Measurements from ENCODE around the gene HOXB1. TPM values are rescaled to one million over a fixed set of nuclear protein-coding genes. Genes with fewer than 3 reads are reported as not detected.

Gene HOXB1
- total RNA-seq (2014; rRNA removed; shearing (Covaris generic)), result not detected in 2 replicates
- not detected in 2 replicates for polyA plus RNA-seq (2016; fragmentation: Nextera tagmentation; extraction: Ambion mirVana)

GRCh38 chr17:48530887-48531272 lies at the start of gene HOXB1:
Gene HOXB1, minus strand, starts transcription at chr17:48531011. Its CDS starts 107 bp downstream, at chr17:48530904.
- H3K27ac ChIP-seq, result no peak within 1 kb of the TSS
- no peak within 1 kb of the TSS for H3K9ac ChIP-seq
- DNase-seq, result no peak
- peaks cover 5% of the 10 kb centered on the region; the same call in 1 of the 2 replicates for H3K27me3 ChIP-seq (replicated peaks; ENCODE audit: insufficient read depth)
- WGBS, 2 experiments (ENCODE audit: low coverage in 1 of 2, low lambda C conversion rate in 2 of 2, missing lambda C conversion rate in 2 of 2), result 88 to 89% methylated on average over 14 to 15 of the region's 15 CpGs
- no peaks in the 10 kb centered on the region for H3K36me3 ChIP-seq (ENCODE audit: low read depth)
- no peak within 1 kb of the TSS for H2AFZ ChIP-seq
- no peaks in the 10 kb centered on the region for H3K79me2 ChIP-seq (ENCODE audit: insufficient read depth)
- no peak for TF ChIP-seq EZH2phosphoT487 (IDR thresholded peaks at IDR 0.05; ENCODE audit: insufficient read depth, low read depth)
- H3K4me3 ChIP-seq, result no peak within 1 kb of the TSS
- H3K9me3 ChIP-seq (ENCODE audit: low read depth), result no peaks in the 10 kb centered on the region
- no peaks in the 10 kb centered on the region for H3K9me2 ChIP-seq (ENCODE audit: insufficient read depth)
- H4K20me1 ChIP-seq (ENCODE audit: insufficient read depth), result no peaks in the 10 kb centered on the region
- in situ Hi-C loops (cut with MboI), result no loop called here
- H3F3A ChIP-seq (ENCODE audit: insufficient read depth), result no peaks in the 10 kb centered on the region
- H3K4me2 ChIP-seq (ENCODE audit: unreplicated experiment), result no peak within 1 kb of the TSS
- H3K4me1 ChIP-seq (ENCODE audit: insufficient read depth), result no peaks in the 10 kb centered on the region

- peaks cover 21% of the 10 kb centered on the region; the same call in 1 of the 2 replicates for H3F3A ChIP-seq (ENCODE audit: insufficient read depth)
- peaks cover 28% of the 10 kb centered on the region for H3K4me1 ChIP-seq (ENCODE audit: insufficient read depth)
- no peak for DNase-seq
- H2AFZ ChIP-seq, result no peak overlapping the region
- WGBS, 2 experiments (ENCODE audit: low coverage in 1 of 2, low lambda C conversion rate in 2 of 2, missing lambda C conversion rate in 2 of 2), result 90 to 92% methylated on average over 26 of the region's 26 CpGs
- H4K20me1 ChIP-seq (ENCODE audit: insufficient read depth), result no peaks in the 10 kb centered on the region
- no peak overlapping the region for H3K4me3 ChIP-seq
- H3K27ac ChIP-seq, result no peak overlapping the region
- no peaks in the 10 kb centered on the region for H3K27me3 ChIP-seq (replicated peaks; ENCODE audit: insufficient read depth)
- H3K9me2 ChIP-seq (ENCODE audit: insufficient read depth), result no peaks in the 10 kb centered on the region
- H3K9me3 ChIP-seq (ENCODE audit: low read depth), result no peaks in the 10 kb centered on the region
- H3K36me3 ChIP-seq (ENCODE audit: low read depth), result no peaks in the 10 kb centered on the region
- in situ Hi-C loops (cut with MboI), result no loop called here
- H3K79me2 ChIP-seq (ENCODE audit: insufficient read depth), result peaks cover 69% of the 10 kb centered on the region
- TF ChIP-seq EZH2phosphoT487 (IDR thresholded peaks at IDR 0.05; ENCODE audit: insufficient read depth, low read depth) (no peak), EZH2 (IDR thresholded peaks at IDR 0.05; ENCODE audit: insufficient read depth, poor library complexity, severe bottlenecking) (no peak)
- peak overlapping the region; percentile 85; the same call in 1 of the 2 replicates for H3K9ac ChIP-seq
- peak overlapping the region; percentile 84 for H3K4me2 ChIP-seq (ENCODE audit: unreplicated experiment)
These were observed 49.1 kb upstream of the HOXB1 start for GRCh38 chr17:48579760-48580554.

- no peak for DNase-seq
- Histone ChIP-seq H3K9ac (peak overlapping the region; percentile 77; the same call in 1 of the 2 replicates), H3K4me1 (ENCODE audit: insufficient read depth) (peaks cover 27% of the 10 kb centered on the region), H3F3A (ENCODE audit: insufficient read depth) (peaks cover 21% of the 10 kb centered on the region; the same call in 1 of the 2 replicates), H3K27me3 (replicated peaks; ENCODE audit: insufficient read depth) (no peaks in the 10 kb centered on the region), H3K9me3 (ENCODE audit: low read depth) (no peaks in the 10 kb centered on the region), H3K27ac (0 out of 2 replicates have a peak overlapping the region, but pooled peaks have one; percentile 3), H4K20me1 (ENCODE audit: insufficient read depth) (no peaks in the 10 kb centered on the region), H3K36me3 (ENCODE audit: low read depth) (no peaks in the 10 kb centered on the region), H3K9me2 (ENCODE audit: insufficient read depth) (no peaks in the 10 kb centered on the region), H3K4me2 (ENCODE audit: unreplicated experiment) (peak overlapping the region; percentile 84), H2AFZ (no peak overlapping the region), H3K4me3 (peak overlapping the region; percentile 83), H3K79me2 (ENCODE audit: insufficient read depth) (peaks cover 74% of the 10 kb centered on the region)
- WGBS, 2 experiments (ENCODE audit: low coverage in 1 of 2, low lambda C conversion rate in 2 of 2, missing lambda C conversion rate in 2 of 2), result 80 to 83% methylated on average over 7 of the region's 7 CpGs
- in situ Hi-C loops (cut with MboI), result no loop called here
- TF ChIP-seq EZH2 (IDR thresholded peaks at IDR 0.05; ENCODE audit: insufficient read depth, poor library complexity, severe bottlenecking), result no peak
- TF ChIP-seq EZH2phosphoT487 (IDR thresholded peaks at IDR 0.05; ENCODE audit: insufficient read depth, low read depth), result no peak
These were observed 48.6 kb upstream of the HOXB1 start for GRCh38 chr17:48579471-48579759.

- Histone ChIP-seq H3K27ac (0 out of 2 replicates have a peak overlapping the region, but pooled peaks have one; percentile 3), H4K20me1 (ENCODE audit: insufficient read depth) (no peaks in the 10 kb centered on the region), H3K4me1 (ENCODE audit: insufficient read depth) (peaks cover 21% of the 10 kb centered on the region), H3K4me3 (peak overlapping the region; percentile 83), H3K27me3 (replicated peaks; ENCODE audit: insufficient read depth) (no peaks in the 10 kb centered on the region), H3K9me3 (ENCODE audit: low read depth) (no peaks in the 10 kb centered on the region), H3K9me2 (ENCODE audit: insufficient read depth) (no peaks in the 10 kb centered on the region), H3K79me2 (ENCODE audit: insufficient read depth) (peaks cover 79% of the 10 kb centered on the region), H3F3A (ENCODE audit: insufficient read depth) (peaks cover 15% of the 10 kb centered on the region; the same call in 1 of the 2 replicates), H3K9ac (peak overlapping the region; percentile 77), H3K36me3 (ENCODE audit: low read depth) (no peaks in the 10 kb centered on the region), H3K4me2 (ENCODE audit: unreplicated experiment) (peak overlapping the region; percentile 84), H2AFZ (peak overlapping the region; percentile 90)
- TF ChIP-seq EZH2 (IDR thresholded peaks at IDR 0.05; ENCODE audit: insufficient read depth, poor library complexity, severe bottlenecking) (no peak), EZH2phosphoT487 (IDR thresholded peaks at IDR 0.05; ENCODE audit: insufficient read depth, low read depth) (no peak)
- 25 to 31% methylated on average over 43 of the region's 43 CpGs for WGBS, 2 experiments (ENCODE audit: low coverage in 1 of 2, low lambda C conversion rate in 2 of 2, missing lambda C conversion rate in 2 of 2)
- peak; percentile 44 for DNase-seq
- in situ Hi-C loops (cut with MboI), result no loop called here
These were observed 48.0 kb upstream of the HOXB1 start for GRCh38 chr17:48578616-48579470.
